Lower lobe of right lung (tissue), 2 donors: ENCODE results near the gene IKZF3. TPM values are rescaled to one million over a fixed set of nuclear protein-coding genes. Genes with fewer than 3 reads are reported as not detected.
"Not testable (repeated sequence)": the region's sequence is repeated elsewhere in the genome, so short reads cannot be mapped to it uniquely, and the experiment has no call there.

Experiments
- ATAC-seq, 2 donors: fragments of 200-7000 bp; cut with Tn5 transposase; one replicate each; pipeline ENCODE4 v1.9.1; 2020 to 2022; ENCODE audit warnings: mild to moderate bottlenecking in 2 of 2, moderate library complexity in 2 of 2
- DNase-seq: peaks from one replicate; pipeline ENCODE4 v3.0.0-alpha.2; 2020
- H3K27ac ChIP-seq: fragments of 200-600 bp; one replicate; pipeline ENCODE4 v1.8.0; 2022
- H3K27me3 ChIP-seq: fragments of 200-600 bp; one replicate; pipeline ENCODE4 v1.8.0; 2022; ENCODE audit warnings: low read depth
- H3K36me3 ChIP-seq: fragments of 200-600 bp; one replicate; pipeline ENCODE4 v1.8.0; 2022; ENCODE audit warnings: mild to moderate bottlenecking
- H3K4me1 ChIP-seq: fragments of 200-600 bp; one replicate; pipeline ENCODE4 v1.8.0; 2022
- H3K4me3 ChIP-seq: fragments of 200-600 bp; one replicate; pipeline ENCODE4 v1.8.0; 2022; ENCODE audit warnings: mild to moderate bottlenecking
- H3K9me3 ChIP-seq: fragments of 200-600 bp; one replicate; pipeline ENCODE4 v1.8.0; 2022
- CTCF ChIP-seq: fragments of 200-600 bp; IDR thresholded peaks from one replicate; pipeline ENCODE4 v1.8.0; 2022; ENCODE audit warnings: antibody characterized with exemption, mild to moderate bottlenecking
- intact Hi-C: fragments of 100-400 bp; cut with DNase I; formaldehyde crosslinking; loops from one replicate; pipeline ENCODE4 v1.11.0; 2022
- total RNA-seq: library from RNA; stranded (reverse); fragmentation: NEBNext Ultra II Directional; extraction: Animal tissue kit (Norgen Biotek cat#: 25700); gene quantifications from one replicate; pipeline ENCODE4 v1.2.1, GENCODE V29; 2021
- donor health status: DM: no; HTN: yes; CAD: no; lungs with severe emphysema.

IKZF3 gene
- total RNA-seq, 1 donor from 2014 or later: 7.1 TPM

- Histone ChIP-seq H3K36me3 (no peaks in the 10 kb centered on the region), H3K4me1 (no peaks in the 10 kb centered on the region), H3K9me3 (no peaks in the 10 kb centered on the region), H3K27ac (no peak overlapping the region), H3K4me3 (no peak overlapping the region), H3K27me3 (peaks cover 12% of the 10 kb centered on the region)
- TF ChIP-seq CTCF: no peak
- intact Hi-C loops: no loop called here
- ATAC-seq (no peak), DNase-seq (no peak)
Measured at GRCh38 chr17:39772415-39772814, 91.7 kb downstream of the IKZF3 start.

GRCh38 chr17:39769974-39770587 is 94.0 kb downstream of the IKZF3 start:
- Histone ChIP-seq H3K4me3 (no peak overlapping the region), H3K36me3 (peaks cover 4% of the 10 kb centered on the region), H3K4me1 (no peaks in the 10 kb centered on the region), H3K27ac (no peak overlapping the region), H3K9me3 (no peaks in the 10 kb centered on the region), H3K27me3 (peaks cover 6% of the 10 kb centered on the region)
- no peak for TF ChIP-seq CTCF
- ATAC-seq: peak in 1 of 2 donors; percentile 12
- DNase-seq: no peak
- intact Hi-C loops: no loop called here

- DNase-seq: no peak
- no peaks in the 10 kb centered on the region for H3K9me3 ChIP-seq
- H3K4me1 ChIP-seq: no peaks in the 10 kb centered on the region
- no peak overlapping the region for H3K4me3 ChIP-seq
- no peak overlapping the region for H3K27ac ChIP-seq
- TF ChIP-seq CTCF: no peak
- intact Hi-C loops: no loop called here
- peaks cover 4% of the 10 kb centered on the region for H3K36me3 ChIP-seq
- H3K27me3 ChIP-seq: peaks cover 4% of the 10 kb centered on the region
- peak in 1 of 2 donors; percentile 34 for ATAC-seq
Measured at GRCh38 chr17:39767147-39767546, 97.0 kb downstream of the IKZF3 start.

- ATAC-seq (no peak), DNase-seq (no peak)
- TF ChIP-seq CTCF: no peak
- intact Hi-C loops: no loop called here
- H3K4me3 ChIP-seq: no peak overlapping the region
- peaks cover 14% of the 10 kb centered on the region for H3K27me3 ChIP-seq
- peaks cover 4% of the 10 kb centered on the region for H3K36me3 ChIP-seq
- H3K9me3 ChIP-seq: no peaks in the 10 kb centered on the region
- no peak overlapping the region for H3K27ac ChIP-seq
- no peaks in the 10 kb centered on the region for H3K4me1 ChIP-seq
Measured at GRCh38 chr17:39765766-39766165, 98.3 kb downstream of the IKZF3 start.

GRCh38 chr17:39765175-39765574 is 98.9 kb downstream of the IKZF3 start:
- Histone ChIP-seq H3K9me3 (no peaks in the 10 kb centered on the region), H3K27ac (no peak overlapping the region), H3K4me3 (no peak overlapping the region), H3K4me1 (no peaks in the 10 kb centered on the region), H3K36me3 (peaks cover 4% of the 10 kb centered on the region), H3K27me3 (peaks cover 15% of the 10 kb centered on the region)
- DNase-seq (no peak), ATAC-seq (no peak)
- no peak for TF ChIP-seq CTCF
- intact Hi-C loops: no loop called here

GRCh38 chr17:39764171-39764570 is 99.9 kb downstream of the IKZF3 start:
- H3K4me1 ChIP-seq, intact Hi-C loops, H3K36me3 ChIP-seq, H3K27ac ChIP-seq, DNase-seq, H3K9me3 ChIP-seq, H3K4me3 ChIP-seq, ATAC-seq: not testable (repeated sequence)
- peaks cover 15% of the 10 kb centered on the region for H3K27me3 ChIP-seq
